Activated naive CD8-positive, alpha-beta T cell treated with anti-CD3 and anti-CD28 coated beads, Interleukin-2, amount 10 ng/mL, durations not matched to agents 7 days and 5 days (primary cell): ENCODE data around the gene NUP43. TPM values are rescaled to one million over a fixed set of nuclear protein-coding genes. Genes with fewer than 3 reads are reported as not detected.
A peak's percentile ranks its signal among the peaks of the same experiment; 100 is the strongest.
"Not testable (repeated sequence)": the region's sequence is repeated elsewhere in the genome, so short reads cannot be mapped to it uniquely, and the experiment has no call there.

Experiments used
- ATAC-seq: fragments of 150-1000 bp; cut with Tn5 transposase; one replicate; pipeline ENCODE4 v1.10.0; 2021; ENCODE audit warnings: low read depth, moderate library complexity
- POLR2A ChIA-PET: fragments of 350-600 bp; sonication (Branson Sonifier 250); formaldehyde crosslinking; loops from one replicate; lab custom pipeline; 2021; ENCODE audit warnings: antibody characterized with exemption; lab: Charles Lee
- DNase-seq: peaks from one replicate; pipeline ENCODE4 v3.0.0; 2021
- H3K27ac Mint-ChIP-seq: one replicate; pipeline ENCODE4 v1.8.0; 2022; ENCODE audit warnings: mild to moderate bottlenecking, mixed read lengths
- H3K27me3 Mint-ChIP-seq: one replicate; pipeline ENCODE4 v1.8.0; 2022; ENCODE audit warnings: mild to moderate bottlenecking, moderate library complexity, mixed read lengths
- H3K36me3 Mint-ChIP-seq: one replicate; pipeline ENCODE4 v1.8.0; 2021; ENCODE audit warnings: mild to moderate bottlenecking, mixed read lengths
- H3K4me1 Mint-ChIP-seq: one replicate; pipeline ENCODE4 v1.8.0; 2021; ENCODE audit warnings: mixed read lengths
- H3K4me3 Mint-ChIP-seq: one replicate; pipeline ENCODE4 v1.8.0; 2022; ENCODE audit warnings: mild to moderate bottlenecking, moderate library complexity, mixed read lengths
- H3K9me3 Mint-ChIP-seq: one replicate; pipeline ENCODE4 v1.8.0; 2021; ENCODE audit warnings: mixed read lengths
- total RNA-seq, 2 experiments: library from RNA; stranded (reverse); gene quantifications; one replicate each; pipeline ENCODE4 v1.2.3, GENCODE V29; 2021

NUP43 gene
- total RNA-seq, 2 experiments from 2014 or later: 61.2 to 67.6 TPM

GRCh38 chr6:149755300-149756260, 9.3 kb upstream of the NUP43 start:
- peaks cover 18% of the 10 kb centered on the region for H3K36me3 Mint-ChIP-seq
- H3K27ac Mint-ChIP-seq: no peak overlapping the region

GRCh38 chr6:149754548-149754947, 8.2 kb upstream of the NUP43 start:
- no peak for DNase-seq
- no peak for ATAC-seq
- Mint-ChIP-seq H3K9me3 (no peaks in the 10 kb centered on the region), H3K4me1 (peaks cover 16% of the 10 kb centered on the region), H3K27ac (no peak overlapping the region), H3K36me3 (peaks cover 10% of the 10 kb centered on the region), H3K4me3 (no peak overlapping the region), H3K27me3 (no peaks in the 10 kb centered on the region)
- POLR2A ChIA-PET: no interaction called here

More at GRCh38 chr6:149755300-149756260, 9.3 kb upstream of the NUP43 start:
- peaks cover 19% of the 10 kb centered on the region for H3K4me1 Mint-ChIP-seq
- H3K4me3 Mint-ChIP-seq: no peak overlapping the region
- DNase-seq (no peak), ATAC-seq (no peak)
- H3K27me3 Mint-ChIP-seq: no peaks in the 10 kb centered on the region
- H3K9me3 Mint-ChIP-seq: no peaks in the 10 kb centered on the region
- POLR2A ChIA-PET: interaction anchor here (0.5 to 0.6 kb wide), 2 partner anchors 14 to 48 kb away, joined by 3 read pairs; no protein-coding TSS in a partner anchor

GRCh38 chr6:149753374-149753637, 7.0 kb upstream of the NUP43 start:
- peaks cover 19% of the 10 kb centered on the region for H3K4me1 Mint-ChIP-seq
- H3K9me3 Mint-ChIP-seq, ATAC-seq, H3K27ac Mint-ChIP-seq, H3K36me3 Mint-ChIP-seq, POLR2A ChIA-PET, DNase-seq, H3K4me3 Mint-ChIP-seq, H3K27me3 Mint-ChIP-seq: not testable (repeated sequence)

GRCh38 chr6:149752600-149753373, 6.5 kb upstream of the NUP43 start:
- no peak for ATAC-seq
- peaks cover 8% of the 10 kb centered on the region for H3K36me3 Mint-ChIP-seq
- no peak for DNase-seq
- no peaks in the 10 kb centered on the region for H3K27me3 Mint-ChIP-seq
- no peak overlapping the region for H3K4me3 Mint-ChIP-seq
- H3K4me1 Mint-ChIP-seq: peaks cover 19% of the 10 kb centered on the region
- H3K27ac Mint-ChIP-seq: no peak overlapping the region
- H3K9me3 Mint-ChIP-seq: no peaks in the 10 kb centered on the region
- POLR2A ChIA-PET: no interaction called here

GRCh38 chr6:149751920-149752319, 5.6 kb upstream of the NUP43 start:
- Mint-ChIP-seq H3K4me1 (peaks cover 24% of the 10 kb centered on the region), H3K4me3 (peak overlapping the region; percentile 8)
- DNase-seq, H3K27ac Mint-ChIP-seq, H3K9me3 Mint-ChIP-seq, POLR2A ChIA-PET, H3K27me3 Mint-ChIP-seq, ATAC-seq, H3K36me3 Mint-ChIP-seq: not testable (repeated sequence)

GRCh38 chr6:149751239-149751638, 4.9 kb upstream of the NUP43 start:
- H3K9me3 Mint-ChIP-seq: no peaks in the 10 kb centered on the region
- POLR2A ChIA-PET: no interaction called here
- peak overlapping the region; percentile 88 for H3K4me3 Mint-ChIP-seq
- H3K27ac Mint-ChIP-seq: no peak overlapping the region
- H3K36me3 Mint-ChIP-seq: peaks cover 8% of the 10 kb centered on the region
- no peaks in the 10 kb centered on the region for H3K27me3 Mint-ChIP-seq
- DNase-seq (no peak), ATAC-seq (no peak)
- peaks cover 30% of the 10 kb centered on the region for H3K4me1 Mint-ChIP-seq

- ATAC-seq (peak; percentile 35), DNase-seq (peak; percentile 71)
- Mint-ChIP-seq H3K36me3 (peaks cover 6% of the 10 kb centered on the region), H3K9me3 (no peaks in the 10 kb centered on the region), H3K27me3 (no peaks in the 10 kb centered on the region), H3K27ac (peak overlapping the region; percentile 76), H3K4me3 (peak overlapping the region; percentile 88), H3K4me1 (peaks cover 29% of the 10 kb centered on the region)
- POLR2A ChIA-PET: interaction anchor here (1.0 to 6.9 kb wide), 4 partner anchors 32 to 205 kb away, joined by 3 to 51 read pairs (median 4); partner anchors contain the start of genes GINM1, LATS1 and PPIL4
These were observed 3.8 kb upstream of the NUP43 start for GRCh38 chr6:149750136-149750609.

- peak within 1 kb of the TSS; percentile 88 for H3K4me3 Mint-ChIP-seq
- ATAC-seq: peak; percentile 86
- no peaks in the 10 kb centered on the region for H3K27me3 Mint-ChIP-seq
- H3K9me3 Mint-ChIP-seq: no peaks in the 10 kb centered on the region
- peak within 1 kb of the TSS; percentile 76 for H3K27ac Mint-ChIP-seq
- peak; percentile 99 for DNase-seq
- H3K4me1 Mint-ChIP-seq: peaks cover 29% of the 10 kb centered on the region
- peaks cover 6% of the 10 kb centered on the region for H3K36me3 Mint-ChIP-seq
- POLR2A ChIA-PET: interaction anchor here (0.6 to 6.9 kb wide), 5 partner anchors 24 to 204 kb away, joined by 3 to 51 read pairs (median 4); partner anchors contain the start of genes GINM1, LATS1 and PPIL4
These were observed 3.3 kb upstream of the NUP43 start, which contains the start of gene PCMT1 for GRCh38 chr6:149749594-149750135. Gene PCMT1, plus strand, starts transcription at chr6:149749741. Its CDS starts 161 bp downstream, at chr6:149749902.

GRCh38 chr6:149749082-149749593, 2.8 kb upstream of the NUP43 start:
- H3K27ac Mint-ChIP-seq: peak overlapping the region; percentile 76
- POLR2A ChIA-PET: interaction anchor here (0.6 to 6.9 kb wide), 6 partner anchors 25 to 203 kb away, joined by 3 to 51 read pairs (median 4); partner anchors contain the start of genes GINM1, LATS1 and PPIL4
- H3K4me1 Mint-ChIP-seq: peaks cover 29% of the 10 kb centered on the region
- H3K36me3 Mint-ChIP-seq, H3K27me3 Mint-ChIP-seq, H3K9me3 Mint-ChIP-seq, DNase-seq: not testable (repeated sequence)
- ATAC-seq: peak; percentile 11
- H3K4me3 Mint-ChIP-seq: peak overlapping the region; percentile 88

GRCh38 chr6:149745252-149745651, 1.1 kb downstream of the NUP43 start:
- H3K4me1 Mint-ChIP-seq: peaks cover 18% of the 10 kb centered on the region
- peak overlapping the region; percentile 98 for H3K4me3 Mint-ChIP-seq
- not testable (repeated sequence) for ATAC-seq, H3K27me3 Mint-ChIP-seq, DNase-seq, H3K9me3 Mint-ChIP-seq
- peaks cover 11% of the 10 kb centered on the region for H3K36me3 Mint-ChIP-seq
- POLR2A ChIA-PET: interaction anchor here (0.6 to 6.9 kb wide), 3 partner anchors 10 to 27 kb away, joined by 3 to 51 read pairs (median 5); partner anchors contain the start of gene LATS1
- peak overlapping the region; percentile 91 for H3K27ac Mint-ChIP-seq

GRCh38 chr6:149734915-149735314, 11.4 kb downstream of the NUP43 start:
- DNase-seq: no peak
- Mint-ChIP-seq H3K9me3 (no peaks in the 10 kb centered on the region), H3K27me3 (no peaks in the 10 kb centered on the region), H3K4me3 (no peak overlapping the region), H3K4me1 (peaks cover 1% of the 10 kb centered on the region), H3K36me3 (peaks cover 21% of the 10 kb centered on the region), H3K27ac (no peak overlapping the region)
- POLR2A ChIA-PET: interaction anchor here (0.7 kb wide), 1 partner anchor 11 kb away, joined by 5 read pairs; no protein-coding TSS in a partner anchor
- no peak for ATAC-seq

- POLR2A ChIA-PET: no interaction called here
- ATAC-seq (no peak), DNase-seq (no peak)
- H3K4me3 Mint-ChIP-seq: no peak overlapping the region
- peaks cover 21% of the 10 kb centered on the region for H3K36me3 Mint-ChIP-seq
- no peaks in the 10 kb centered on the region for H3K9me3 Mint-ChIP-seq
- peaks cover 8% of the 10 kb centered on the region for H3K4me1 Mint-ChIP-seq
- no peaks in the 10 kb centered on the region for H3K27me3 Mint-ChIP-seq
- no peak overlapping the region for H3K27ac Mint-ChIP-seq
These were observed 13.1 kb downstream of the NUP43 start for GRCh38 chr6:149733089-149733720.
